GM18507 (cell line): Measurements from ENCODE around the gene FRG2.
"Not testable (repeated sequence)": the region's sequence is repeated elsewhere in the genome, so short reads cannot be mapped to it uniquely, and the experiment has no call there.

Source experiments
- DNase-seq: peaks from one replicate; pipeline ENCODE4 v3.0.0; 2011; ENCODE audit warnings: low read depth; ENCODE audit not compliant: insufficient read length; ENCODE audit errors: extremely low spot score
- FAIRE-seq: peaks from 2 replicates; lab custom pipeline; 2011; peaks lifted over from hg19 to GRCh38; lab: Jason Lieb, UNC

FRG2 gene

GRCh38 chr4:190017357-190018200 lies 9.5 kb downstream of the FRG2 start:
- FAIRE-seq (no peak), DNase-seq (no peak)

GRCh38 chr4:190016369-190017289 lies 10.4 kb downstream of the FRG2 start:
- DNase-seq = no peak
- FAIRE-seq = no peak

- no peak for DNase-seq
- no peak for FAIRE-seq
Observed at GRCh38 chr4:190015538-190016368, 11.3 kb downstream of the FRG2 start.

- DNase-seq (no peak), FAIRE-seq (no peak)
Observed at GRCh38 chr4:190014771-190015537, 12.1 kb downstream of the FRG2 start.

GRCh38 chr4:189989941-189990340 lies 37.1 kb downstream of the FRG2 start:
- DNase-seq = not testable (repeated sequence)

GRCh38 chr4:189988877-189989431 lies 38.1 kb downstream of the FRG2 start:
- FAIRE-seq = no peak
- no peak for DNase-seq

More at GRCh38 chr4:189989941-189990340, 37.1 kb downstream of the FRG2 start:
- not testable (repeated sequence) for FAIRE-seq

- not testable (repeated sequence) for FAIRE-seq
Observed at GRCh38 chr4:189985651-189986243, 41.3 kb downstream of the FRG2 start.

GRCh38 chr4:189984661-189985060 lies 42.4 kb downstream of the FRG2 start:
- not testable (repeated sequence) for FAIRE-seq, DNase-seq

More at GRCh38 chr4:189985651-189986243, 41.3 kb downstream of the FRG2 start:
- DNase-seq = not testable (repeated sequence)

DNA sequence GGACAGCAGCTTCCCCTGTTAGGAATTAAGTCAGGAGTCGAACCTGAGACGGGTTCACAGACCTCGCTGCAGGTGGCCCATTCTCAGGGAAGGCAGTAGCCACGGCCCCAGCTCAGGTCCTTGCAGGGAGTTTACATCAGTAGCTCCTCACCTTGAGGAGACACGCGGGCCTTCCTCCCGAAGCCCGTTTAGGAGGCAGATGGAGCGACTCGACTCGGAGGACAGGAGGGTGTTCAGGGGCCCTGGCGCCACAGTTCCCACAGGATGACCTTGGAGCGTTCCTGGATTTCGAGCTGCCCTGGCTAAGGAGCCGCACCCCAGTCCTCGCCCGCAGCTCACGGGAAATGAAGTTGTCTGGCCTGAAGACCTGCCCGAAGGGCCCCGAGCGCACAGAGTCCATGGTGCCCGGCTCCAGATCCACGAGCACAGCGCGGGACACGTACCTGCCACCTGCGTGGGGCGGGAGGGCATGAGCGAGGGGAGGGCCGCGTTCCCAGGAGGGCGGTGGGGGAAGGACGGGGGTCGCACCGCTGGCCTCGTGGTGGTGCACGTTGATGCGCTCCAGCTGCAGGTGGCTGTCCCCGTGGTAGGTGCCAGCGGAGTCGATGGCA lies 43.0 kb downstream of the FRG2 start:
- DNase-seq, FAIRE-seq: not testable (repeated sequence)

DNA sequence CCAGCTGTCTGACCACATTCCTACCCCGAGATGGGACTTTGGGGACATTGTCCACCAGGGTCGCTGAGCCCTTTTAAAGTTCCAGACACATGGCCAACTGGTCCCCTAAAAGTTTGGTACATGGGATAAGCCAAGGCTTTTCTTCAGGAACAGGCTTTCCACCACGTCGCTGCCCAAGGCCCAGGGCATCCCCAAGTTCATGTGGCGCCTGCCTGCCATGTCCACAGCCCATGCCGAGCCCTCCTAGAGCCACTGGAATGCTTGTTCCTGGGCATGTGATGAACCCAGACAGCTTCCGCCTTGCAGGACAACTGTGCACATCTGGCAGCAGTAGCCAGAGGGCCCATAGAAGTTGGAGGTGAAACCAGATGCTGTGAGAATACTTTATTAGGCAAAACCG lies 45.1 kb downstream of the FRG2 start:
- no peak for DNase-seq
- FAIRE-seq = no peak

GRCh38 chr4:189980292-189980691 lies 46.8 kb downstream of the FRG2 start:
- DNase-seq, FAIRE-seq: not testable (repeated sequence)

DNA sequence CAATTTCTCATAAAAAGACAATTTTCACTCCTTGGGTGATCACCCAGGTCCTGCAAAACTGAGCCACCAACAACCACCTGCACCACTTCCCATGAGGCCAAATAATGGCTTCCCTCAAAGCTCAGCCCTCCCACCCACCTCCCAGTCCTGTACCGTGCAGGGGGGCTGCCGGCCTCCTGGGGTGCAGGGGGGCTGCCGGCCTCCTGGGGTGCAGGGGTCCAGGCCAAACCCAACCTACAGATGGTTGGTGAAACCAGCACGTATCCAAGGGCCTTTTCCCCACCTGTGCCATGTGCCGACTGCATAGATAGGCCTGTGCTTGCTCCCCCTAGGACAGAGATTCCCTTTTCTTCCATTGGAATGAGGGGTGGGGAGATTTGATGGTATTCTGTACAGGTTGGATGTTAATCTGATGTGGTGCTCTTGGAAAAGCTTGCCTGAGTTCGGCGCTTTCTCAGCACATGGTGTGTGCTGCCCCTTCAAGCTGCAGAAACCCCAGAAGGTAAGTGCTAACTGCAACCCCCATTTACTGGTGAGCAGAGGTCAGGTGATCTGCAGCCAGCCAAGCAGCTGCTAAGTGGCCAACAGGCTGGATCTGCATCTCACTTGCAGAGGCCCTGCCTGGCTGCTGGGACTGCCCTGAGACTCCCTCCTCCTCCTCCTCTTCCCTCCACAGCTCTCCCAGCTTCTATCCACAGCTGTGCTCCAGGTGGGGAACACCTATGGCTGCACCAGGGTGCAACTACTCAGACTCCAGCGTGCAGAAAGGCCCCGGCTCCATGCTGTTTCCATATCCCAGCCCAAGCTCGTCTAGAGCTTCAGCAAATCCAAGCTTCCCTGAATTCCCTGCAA lies 47.6 kb downstream of the FRG2 start:
- FAIRE-seq (no peak), DNase-seq (no peak)
